ENCODE data around the gene ADRA2B.

The ADRA2B gene

DNA sequence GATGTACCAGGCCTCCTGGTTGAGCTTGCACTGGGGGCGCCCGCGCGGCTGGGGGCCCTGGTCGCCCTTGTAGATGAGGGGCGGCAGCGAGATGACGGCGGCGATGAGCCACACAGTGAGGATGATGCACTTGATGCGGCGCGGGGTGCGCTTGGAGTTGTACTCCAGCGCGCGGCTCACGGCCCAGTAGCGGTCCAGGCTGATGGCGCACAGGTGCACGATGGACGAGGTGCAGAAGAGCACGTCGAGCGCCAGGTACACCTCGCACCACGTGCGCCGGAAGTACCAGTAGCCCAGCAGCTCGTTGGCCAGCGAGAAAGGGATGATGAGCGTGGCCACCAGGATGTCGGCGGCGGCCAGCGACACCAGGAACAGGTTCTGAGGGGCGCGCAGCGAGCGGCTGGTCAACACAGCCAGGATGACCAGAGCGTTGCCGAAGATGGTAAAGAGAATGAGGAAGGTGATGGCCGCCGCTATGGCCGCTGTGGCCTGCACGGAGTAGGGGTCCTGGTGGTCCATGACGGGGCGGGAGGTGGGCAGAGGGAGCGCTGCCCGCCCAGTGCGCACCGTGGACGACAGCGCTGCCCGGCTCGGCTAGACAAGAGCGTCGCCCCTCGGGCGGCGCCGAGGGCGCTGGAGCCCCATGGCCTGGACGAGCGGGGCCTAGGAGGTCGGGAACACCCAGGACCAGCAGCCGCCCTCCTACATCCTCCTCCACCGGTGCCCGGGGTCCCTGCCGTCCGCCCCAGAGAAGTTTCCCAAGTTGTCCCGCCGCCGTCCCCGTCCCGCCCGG, 544 bp downstream of the ADRA2B start:
- no peak for DNase-seq

DNA sequence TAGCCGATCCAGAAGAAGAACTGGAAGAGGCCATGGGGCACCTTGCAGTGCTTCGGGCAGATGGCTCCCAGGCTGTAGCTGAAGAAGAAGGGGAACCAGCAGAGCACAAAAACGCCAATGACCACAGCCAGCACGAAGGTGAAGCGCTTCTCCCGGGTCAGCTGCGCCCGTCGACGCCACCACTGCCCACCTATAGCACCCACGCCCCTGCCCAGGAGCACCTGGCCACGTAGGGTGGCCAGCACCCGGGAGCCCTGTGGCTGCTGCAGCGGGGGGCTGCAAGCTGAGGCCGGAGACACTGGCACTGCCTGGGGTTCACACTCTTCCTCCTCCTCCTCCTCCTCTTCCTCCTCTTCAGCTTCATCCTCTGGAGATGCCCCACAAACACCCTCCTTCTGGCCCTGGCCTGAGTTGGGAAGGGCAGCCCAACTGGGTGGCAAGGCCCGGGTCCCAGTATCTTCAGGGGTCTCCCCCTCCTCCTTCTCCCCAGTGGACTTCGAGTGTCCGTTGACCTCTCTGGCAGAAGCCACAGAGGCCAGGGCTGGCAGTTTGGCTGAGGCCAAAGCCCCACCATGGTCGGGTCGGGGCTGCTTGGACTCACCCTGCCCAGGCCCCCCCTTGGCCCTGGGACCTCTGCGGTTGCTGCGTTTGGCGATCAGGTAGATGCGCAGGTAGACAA, 1.3 kb downstream of the ADRA2B start:
- DNase-seq = no peak

DNA sequence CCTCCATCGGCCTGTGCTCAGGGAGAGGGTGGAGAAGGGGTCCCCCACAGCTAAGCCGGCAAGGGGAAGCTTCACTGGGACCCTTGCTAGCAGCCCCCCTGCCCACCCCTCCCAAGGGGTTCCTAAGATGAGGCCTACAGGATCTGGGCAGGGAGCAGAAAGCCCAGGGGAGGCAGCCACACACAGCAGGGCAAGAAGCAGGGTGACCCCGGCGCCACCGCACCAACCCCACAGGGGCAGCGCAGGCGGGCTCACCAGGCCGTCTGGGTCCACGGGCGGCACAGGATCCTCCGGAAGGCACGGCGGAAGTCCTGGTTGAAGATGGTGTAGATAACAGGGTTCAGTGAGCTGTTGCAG, 1.8 kb downstream of the ADRA2B start:
- no peak for DNase-seq

DNA sequence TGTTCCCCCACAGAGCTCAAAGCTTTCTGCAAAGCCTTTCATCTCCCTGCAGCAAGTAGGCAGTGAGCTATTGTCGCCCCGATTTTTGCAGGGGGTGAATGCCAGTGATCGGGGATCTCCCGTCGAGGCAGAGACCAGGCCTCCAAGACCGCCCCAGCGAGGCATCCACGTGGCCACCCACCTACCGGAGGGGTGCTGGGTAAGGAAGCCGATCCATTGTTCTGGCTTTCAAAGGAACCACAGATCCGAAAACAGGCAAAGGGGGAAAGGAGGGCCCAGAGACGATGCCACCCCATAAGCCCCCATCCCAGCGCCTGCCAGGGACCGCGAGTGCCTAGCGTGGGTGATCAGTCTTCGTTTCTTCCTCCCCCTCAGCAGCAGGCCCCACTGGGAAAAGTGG, 2.4 kb downstream of the ADRA2B start:
- no peak for DNase-seq

DNA sequence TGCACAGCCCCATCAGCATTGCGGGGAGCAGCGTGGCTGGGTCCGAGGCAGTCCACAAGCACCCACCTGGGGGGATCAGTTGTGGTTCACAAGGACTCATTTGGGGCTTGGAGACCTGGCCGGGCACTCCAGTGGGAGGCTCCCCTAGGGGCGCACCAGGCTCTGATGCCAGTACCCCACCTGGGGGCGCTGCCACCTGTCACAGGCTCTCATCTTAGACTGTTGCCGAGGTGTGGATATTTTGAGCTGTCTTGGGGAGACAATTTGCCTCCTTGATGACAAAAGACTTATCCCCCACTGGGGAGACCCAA, 3.0 kb downstream of the ADRA2B start:
- DNase-seq = peak; percentile 26 to 32

DNA sequence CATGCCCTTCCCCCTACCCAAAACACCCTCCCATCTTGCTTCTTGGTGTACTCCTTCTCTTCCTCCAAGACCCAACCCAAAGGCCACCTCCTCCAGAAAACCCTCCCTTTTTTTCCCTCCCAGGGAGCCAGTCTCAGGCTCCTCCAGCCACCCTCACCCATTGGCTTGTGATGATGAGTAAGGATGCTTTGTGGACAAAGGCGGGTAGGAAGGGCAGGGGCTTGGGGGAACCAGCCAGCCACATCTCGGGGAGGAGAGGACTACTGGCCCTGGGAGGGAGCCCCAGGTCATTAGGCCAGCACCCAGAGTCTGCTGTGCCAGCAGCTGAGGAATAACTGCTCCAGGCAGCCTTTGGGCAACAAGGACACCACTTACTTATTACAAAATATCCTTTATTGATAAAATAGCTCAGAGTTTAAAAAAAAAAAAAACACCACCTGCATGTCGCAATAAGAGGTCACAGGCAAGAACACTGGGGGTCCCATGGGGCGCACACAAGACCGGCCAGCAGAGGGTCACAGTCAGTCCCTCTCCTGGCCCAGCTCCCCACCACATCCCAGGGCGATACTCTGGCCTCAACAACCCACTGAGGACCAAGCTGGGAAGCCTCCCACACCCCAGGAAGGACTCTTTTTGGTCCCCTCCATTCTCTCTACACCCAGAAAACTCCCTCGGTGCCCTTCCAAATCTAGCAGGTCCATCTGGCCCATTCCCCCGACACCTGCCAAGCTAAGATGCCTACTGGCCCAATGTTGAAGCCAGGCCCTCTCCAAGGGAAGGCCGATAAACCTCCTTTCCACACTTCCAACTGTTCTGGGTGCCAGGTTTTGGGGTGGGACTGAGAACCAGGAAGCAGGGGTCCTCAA, 3.6 kb downstream of the ADRA2B start:
- DNase-seq = no peak

DNA sequence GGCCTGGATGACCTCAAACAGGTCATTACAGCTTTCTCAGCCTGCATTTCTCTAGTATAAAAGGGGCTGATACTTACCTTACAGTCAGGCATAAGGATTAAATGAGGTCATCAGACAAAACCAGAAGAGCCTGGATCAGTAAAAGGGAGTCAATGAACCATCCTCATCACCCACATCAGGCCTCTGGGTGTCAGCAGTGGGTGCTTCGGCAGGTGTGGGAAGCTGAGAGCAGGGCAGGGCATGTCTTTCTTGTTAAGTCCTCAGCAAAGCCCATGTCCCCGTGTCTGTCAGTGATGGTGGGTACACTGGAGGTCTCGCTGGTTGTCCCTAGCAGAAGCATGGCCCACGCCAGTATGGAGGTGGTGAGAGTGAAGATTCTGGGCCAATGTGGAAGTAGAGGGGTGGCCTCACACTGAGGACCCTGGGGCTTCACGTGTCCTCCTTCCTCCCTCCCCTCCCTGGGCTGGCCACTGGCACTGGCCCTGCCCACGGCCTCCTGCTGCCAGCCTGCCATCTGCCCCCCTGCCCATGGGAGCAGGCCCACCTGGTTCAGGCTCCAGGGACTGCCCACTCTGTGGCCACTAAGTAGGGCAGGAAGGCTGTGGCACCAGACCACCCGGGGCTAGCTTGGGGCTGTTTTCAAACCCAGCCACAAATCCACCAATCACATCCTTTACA, 4.4 kb downstream of the ADRA2B start:
- no peak for DNase-seq

DNA sequence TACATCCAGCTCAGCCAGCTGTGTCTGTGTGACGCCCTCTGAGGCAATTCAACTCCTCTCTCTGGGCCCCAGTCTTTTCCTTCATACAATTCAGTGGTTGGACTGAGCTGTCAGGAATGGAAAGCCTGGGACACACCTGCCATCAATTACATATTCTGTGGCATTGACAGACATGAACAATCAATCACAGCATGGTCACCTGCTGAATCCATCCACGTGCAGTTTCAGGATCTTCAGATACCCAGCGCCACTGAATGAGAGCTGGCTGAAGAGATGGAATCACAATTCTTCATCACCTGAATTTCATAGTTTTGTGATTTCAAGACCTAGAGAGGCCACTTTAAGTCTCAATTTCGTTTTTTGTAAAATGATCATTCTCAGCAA, 5.1 kb downstream of the ADRA2B start:
- no peak for DNase-seq

DNA sequence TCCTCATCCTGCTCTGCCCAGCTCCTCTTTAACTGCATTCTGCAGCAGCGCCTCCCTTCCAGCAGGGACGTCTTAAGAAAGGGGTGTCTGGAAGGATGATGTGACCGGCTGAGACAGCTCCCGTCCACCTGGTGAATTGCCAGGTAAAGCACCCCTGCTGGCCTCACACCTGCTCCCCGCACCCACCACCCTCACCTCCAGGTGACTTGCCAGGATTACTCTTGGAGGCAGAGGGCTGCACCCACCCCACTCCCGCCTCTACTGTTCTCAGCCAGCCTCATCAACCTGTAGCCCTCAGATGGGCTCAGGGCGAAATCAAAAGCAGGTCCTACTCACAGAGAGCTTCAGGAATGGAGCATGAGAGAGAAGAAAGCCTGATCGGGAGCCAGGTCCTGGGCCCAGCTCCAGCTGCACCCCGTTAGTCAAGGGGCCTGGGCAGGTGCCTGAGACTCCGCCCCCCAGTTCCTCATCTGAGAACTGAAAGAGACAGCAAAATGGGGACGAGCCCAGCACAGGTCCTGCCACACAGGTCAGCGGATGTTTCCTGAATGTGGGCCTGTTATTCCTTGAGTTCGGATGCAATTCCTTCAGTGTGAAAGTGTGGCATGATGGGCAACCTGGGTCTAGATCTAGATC, 5.6 kb downstream of the ADRA2B start:
- DNase-seq = no peak

DNA sequence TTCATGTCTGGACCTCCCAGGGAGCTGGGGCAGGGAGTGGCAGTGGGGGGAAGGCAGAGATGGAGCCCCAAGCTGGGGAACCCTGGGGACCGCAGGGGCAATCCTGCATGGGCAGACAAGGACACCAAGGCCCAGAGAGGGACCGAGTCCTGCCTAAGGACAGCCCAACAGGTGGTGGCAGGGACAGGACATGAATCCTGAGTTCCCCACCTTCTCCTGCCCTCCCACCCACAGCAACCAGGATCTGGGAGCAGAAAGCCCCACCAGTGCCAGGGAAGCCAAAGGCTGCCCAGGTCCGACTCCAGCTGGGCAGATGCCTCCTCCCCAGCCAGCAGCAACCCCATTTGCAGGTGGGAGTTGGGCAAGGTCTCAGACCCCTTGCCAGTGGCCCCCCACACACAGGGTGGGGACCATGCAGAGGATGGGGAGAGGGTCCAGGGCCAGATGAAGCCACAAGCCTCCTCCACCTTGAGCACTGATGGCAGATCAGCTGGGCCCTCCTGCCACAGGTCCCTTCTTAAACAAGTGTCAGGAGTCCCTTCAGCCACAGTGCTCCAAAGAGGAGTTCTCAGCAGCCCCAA, 6.3 kb downstream of the ADRA2B start:
- no peak for DNase-seq

DNA sequence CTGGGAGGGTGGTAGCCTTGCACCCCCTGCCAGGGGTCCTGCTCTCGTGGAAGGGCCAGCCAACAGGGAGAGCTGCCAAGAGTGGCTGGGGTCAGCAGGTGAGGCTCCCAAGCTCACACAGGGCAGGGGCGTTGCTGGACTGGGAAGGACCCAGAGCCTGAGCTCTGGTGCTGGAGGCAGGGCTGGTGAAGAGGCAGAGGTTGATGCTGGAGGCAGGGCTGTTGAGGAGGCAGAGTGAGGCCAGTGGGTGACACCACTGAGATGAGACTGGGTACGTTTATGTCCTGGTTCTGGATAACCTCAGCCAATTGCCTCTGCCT, 7.0 kb downstream of the ADRA2B start:
- no peak for DNase-seq

DNA sequence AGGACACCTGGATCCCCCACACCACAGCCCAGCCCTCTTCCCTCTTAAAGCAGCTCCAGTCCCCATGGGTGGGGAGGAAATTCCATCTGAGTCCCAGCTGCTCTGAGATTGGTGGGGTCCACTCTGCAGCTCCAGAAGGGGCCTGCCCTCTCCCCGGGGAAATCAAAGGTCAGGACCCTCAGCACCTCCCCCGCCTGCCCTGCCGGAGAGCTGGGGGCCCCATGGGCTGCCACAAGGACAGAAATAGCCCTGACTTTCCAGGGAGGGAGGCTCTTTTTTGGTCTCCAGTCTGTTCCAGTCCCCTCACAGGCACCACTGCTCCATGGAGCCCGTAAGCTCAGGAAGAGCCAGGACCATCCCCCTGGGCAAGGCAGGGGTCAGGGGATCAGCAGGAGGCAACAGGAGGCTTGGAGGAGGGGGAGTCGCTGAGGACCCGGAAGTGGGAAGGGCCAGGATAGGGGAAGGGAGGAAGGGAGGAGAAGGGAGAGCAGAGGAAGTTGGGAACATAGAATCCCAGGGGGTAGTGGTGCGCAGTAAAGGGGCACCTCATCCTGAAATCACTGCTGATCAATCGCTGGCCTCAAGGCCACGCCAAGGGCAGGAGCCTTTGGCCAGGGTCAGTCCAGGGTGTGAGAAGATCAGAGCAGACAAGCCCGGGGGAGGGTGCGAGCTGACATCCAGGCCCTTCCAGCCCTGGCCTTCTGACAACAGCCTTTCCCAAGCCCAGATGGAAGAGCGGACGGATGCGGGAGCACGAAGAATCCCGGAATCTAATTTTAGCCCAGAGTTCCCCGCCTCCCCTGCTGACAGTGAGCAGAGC, 7.6 kb downstream of the ADRA2B start:
- no peak for DNase-seq

DNA sequence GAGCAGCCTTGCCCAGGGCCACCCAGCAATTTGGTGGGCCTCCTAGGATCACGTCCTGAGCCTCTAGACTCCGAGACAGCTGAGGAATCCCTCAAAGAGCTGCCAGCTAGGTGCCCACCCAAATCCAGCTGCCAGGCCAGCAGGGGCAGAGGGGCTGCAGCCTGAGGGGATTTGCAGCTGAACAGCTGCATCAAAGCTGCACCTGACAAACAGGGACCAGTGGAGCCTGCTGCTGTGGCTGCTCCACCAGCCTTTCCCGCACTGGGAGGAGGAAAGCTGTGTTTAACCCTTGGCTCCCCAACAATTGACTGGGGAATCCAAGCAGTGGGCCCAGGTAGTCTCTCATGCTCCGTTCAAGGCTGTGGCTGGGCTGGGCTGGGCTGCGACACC, 8.2 kb downstream of the ADRA2B start:
- no peak for DNase-seq

DNA sequence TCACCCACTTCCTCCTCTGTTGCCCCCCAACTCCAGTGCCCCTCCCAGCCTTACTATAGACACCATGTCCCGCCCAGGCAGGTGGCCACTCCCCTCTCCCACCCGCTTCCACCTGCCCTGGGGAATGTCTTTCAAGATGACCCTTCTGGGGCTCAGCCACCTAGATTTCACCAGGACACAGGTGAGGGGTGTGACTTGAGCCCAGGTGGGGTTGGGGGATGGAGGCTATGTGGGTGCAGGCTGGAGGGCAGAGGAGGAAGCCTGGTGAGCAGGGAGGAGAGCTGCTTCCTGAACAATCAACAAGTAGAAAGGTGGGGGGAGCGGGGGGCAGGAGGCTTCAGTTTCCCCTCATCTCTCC, 8.7 kb downstream of the ADRA2B start:
- DNase-seq = no peak

DNA sequence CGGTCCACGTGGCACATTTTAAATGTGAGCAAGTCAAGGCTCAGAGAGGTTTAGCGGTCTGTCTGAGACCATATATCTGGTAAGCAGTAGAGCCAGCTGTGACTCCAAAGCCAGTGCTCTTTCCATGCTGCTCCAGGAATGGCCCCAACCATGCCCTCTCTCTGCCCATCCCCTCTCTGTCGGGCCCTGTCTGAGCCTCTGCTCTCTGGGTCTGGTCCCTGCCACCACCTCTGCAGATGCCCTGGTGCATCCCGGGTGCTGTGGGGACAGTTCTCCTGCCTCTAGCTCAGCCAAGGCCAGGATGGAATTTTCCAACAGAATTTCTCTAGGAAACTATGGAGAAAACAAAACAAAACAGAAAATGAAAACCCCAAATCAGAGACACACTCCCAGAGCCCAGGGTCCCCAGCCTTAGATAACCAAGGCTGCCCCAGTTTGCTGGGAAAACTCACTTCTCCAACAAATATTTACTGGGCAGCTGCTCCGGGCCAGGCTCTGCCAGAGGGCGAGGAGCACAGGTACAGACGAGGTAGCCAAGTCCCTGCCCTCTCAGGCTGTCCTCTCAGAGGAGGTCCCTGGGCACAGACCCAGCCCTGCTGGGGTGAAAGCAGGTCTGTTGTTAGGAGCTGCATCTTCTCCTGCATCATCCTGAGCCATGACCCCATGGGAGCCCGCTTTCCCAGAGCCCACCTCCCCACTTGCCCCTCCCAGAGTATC, 9.2 kb downstream of the ADRA2B start:
- DNase-seq = no peak

DNA sequence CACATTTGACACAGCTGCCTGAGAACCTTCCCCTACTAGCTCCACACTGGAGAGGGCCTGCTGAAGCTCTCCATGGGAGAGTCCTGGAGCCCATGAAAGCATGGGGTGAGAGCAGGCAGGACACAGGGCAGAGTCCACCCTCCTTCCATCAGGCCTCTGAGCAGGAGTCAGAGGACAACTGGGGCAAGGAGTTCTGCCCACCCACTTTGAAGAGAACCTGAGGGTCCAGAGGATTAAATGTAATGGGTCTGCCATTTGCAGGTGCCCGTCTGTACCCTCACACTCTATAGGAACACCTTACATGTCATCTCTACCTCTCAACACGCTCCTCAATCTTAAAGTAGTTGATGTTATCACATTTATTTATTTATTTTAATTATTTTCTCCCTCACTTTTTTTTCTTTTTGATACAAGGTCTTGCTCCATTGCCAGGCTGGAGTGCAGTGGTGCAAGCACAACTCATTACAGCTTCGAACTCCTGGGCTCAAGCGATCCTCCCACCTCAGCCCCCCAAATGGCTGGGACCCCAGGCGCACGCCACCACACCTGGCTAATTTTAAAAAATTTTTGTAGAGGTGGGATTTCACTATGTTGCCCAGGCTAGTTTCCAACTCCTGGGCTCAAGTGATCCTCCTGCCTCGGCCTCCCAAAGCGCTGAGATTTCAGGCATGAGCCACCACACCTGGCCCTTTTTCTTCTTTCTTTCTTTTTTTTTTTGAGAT, 10.2 kb downstream of the ADRA2B start:
- DNase-seq = no peak

DNA sequence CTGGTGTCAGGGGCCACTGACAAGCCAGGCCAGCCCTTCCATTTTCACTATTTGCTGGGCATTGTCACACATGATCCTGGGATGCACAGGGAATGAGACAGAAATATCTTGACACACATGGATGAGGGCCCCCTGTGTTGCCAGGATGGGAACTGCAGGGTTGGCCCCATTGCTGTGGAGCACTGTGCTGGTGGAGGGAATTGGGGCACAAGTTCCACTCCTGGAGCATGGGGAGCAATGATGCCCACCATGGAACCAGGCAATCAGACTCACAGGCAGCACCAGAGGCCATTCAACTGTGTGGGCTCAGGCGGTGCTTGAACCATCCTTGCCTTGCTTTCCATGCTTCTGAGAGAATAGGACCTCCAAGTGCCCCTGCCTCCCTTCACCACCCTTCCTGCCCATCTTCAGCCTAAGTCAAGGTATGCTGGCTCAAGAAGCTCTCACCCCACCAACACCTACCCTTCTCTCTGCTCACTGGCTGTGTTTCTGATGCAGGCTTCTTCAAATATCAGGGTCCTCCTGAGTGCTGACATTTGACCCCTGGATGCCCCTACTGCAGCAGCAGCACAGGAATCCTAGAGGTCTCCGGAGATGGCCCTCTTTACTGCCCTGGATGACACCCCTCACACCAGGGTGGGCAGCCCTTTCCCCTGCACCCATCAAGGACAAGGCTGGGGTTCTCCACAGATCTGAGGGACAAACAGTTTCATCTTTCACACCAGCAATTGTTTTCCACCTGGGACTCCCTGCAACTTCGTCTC, 11.0 kb downstream of the ADRA2B start:
- no peak for DNase-seq

DNA sequence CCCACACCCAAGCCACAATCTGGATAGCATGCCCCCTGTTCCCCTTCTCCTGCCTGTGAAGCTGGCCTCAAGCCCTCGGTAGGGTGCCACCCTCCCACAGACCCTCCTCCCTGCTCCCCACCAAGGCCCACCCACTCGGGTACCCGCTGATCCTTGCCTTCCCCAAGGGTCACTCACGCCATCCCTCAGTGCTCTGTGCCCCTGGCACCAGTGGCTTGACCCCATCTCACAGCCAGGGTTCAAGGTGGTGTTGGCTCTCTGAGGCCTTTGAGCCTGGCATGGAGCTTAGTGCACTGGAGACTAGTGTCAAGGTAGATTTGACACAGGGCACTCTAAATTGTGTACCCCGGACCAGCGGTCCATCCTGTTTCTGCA, 11.9 kb downstream of the ADRA2B start:
- no peak for DNase-seq

DNA sequence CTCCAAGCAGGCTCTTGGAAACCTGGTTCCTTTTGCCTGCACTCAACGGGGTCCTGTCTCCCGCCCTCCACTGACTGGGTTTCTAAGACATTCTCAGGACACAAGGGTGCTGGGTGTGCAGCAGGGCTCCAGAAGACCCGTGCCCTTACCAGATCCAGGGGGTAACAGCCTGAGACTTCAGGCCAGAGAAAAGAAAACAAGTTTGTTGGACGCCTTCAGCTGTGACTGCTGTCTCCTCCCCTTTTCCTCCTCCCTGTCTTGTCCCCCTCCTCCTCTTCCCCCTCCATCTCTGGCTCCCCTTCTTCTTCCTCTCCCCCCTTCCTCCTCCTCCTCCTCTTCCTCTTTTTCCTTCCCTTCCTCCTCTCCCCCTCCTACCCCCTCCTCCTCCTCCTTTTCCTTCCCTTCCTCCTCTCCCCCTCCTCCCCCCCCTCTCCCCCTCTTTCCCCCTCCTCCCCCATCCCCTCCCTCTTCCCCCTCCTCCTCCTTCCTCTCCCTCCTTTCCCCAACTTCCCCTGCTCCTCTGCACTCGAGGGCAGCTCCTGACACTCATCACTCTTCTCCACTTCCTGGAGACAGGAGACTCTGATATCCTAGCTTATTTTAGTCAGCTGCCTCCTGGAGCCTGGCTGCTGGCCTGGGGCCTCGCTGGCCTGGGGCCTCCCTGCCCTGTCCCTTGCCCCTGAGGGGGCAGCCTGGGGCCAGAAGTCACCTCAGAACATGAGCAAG, 12.4 kb downstream of the ADRA2B start:
- DNase-seq = no peak

Data from activated CD4-positive, alpha-beta T cell treated with anti-CD3 and anti-CD28 coated beads, Interleukin-2, amount 50 U/mL, for 48 hours (primary cell).